PC-9 (cell line): ENCODE results near the gene C6orf163. TPM values are rescaled to one million over a fixed set of nuclear protein-coding genes. Genes with fewer than 3 reads are reported as not detected.

Experiments
- BruUV-seq: library from RNA; stranded (reverse); fragments of 400-500 nt; replicated peaks from 2 replicates; lab custom pipeline; 2021; lab: Mats Ljungman, UMichigan
- CTCF ChIA-PET: fragments of 300-600 bp; sonication (Branson Sonifier 250); formaldehyde crosslinking; loops from one replicate; lab custom pipeline; 2022; ENCODE audit warnings: antibody characterized with exemption; lab: Charles Lee
- POLR2A ChIA-PET: fragments of 300-600 bp; sonication (Branson Sonifier 250); formaldehyde crosslinking; loops from one replicate; lab custom pipeline; 2022; ENCODE audit warnings: antibody characterized with exemption; ENCODE audit not compliant: unreplicated experiment; lab: Charles Lee
- DNase-seq, 2 experiments: peaks; one replicate each; pipeline versions ENCODE4 v3.0.0 to v3.0.0-alpha.2; 2015 to 2022; ENCODE audit warnings: mixed read lengths in 1 of 2
- H2AFZ ChIP-seq: fragments of 200-600 bp; sonication (generic); 2 replicates; pipeline ENCODE4 v1.8.1; 2017; ENCODE audit warnings: antibody characterized with exemption
- H3F3A ChIP-seq: fragments of 200-600 bp; sonication (generic); 2 replicates; pipeline ENCODE4 v1.8.1; 2017; ENCODE audit warnings: antibody characterized with exemption, mild to moderate bottlenecking, low read depth; ENCODE audit not compliant: insufficient read depth
- H3K27ac ChIP-seq: fragments of 200-600 bp; sonication (generic); 2 replicates; pipeline ENCODE4 v1.6.1; 2016; ENCODE audit warnings: mixed run types
- H3K27me3 ChIP-seq: fragments of 200-600 bp; sonication (generic); 2 replicates; pipeline ENCODE4 v1.6.1; 2016; ENCODE audit warnings: low read depth, mixed run types; ENCODE audit not compliant: insufficient read depth
- H3K36me3 ChIP-seq: fragments of 200-600 bp; sonication (generic); 2 replicates; pipeline ENCODE4 v1.6.1; 2016; ENCODE audit warnings: low read depth, mixed run types
- H3K4me1 ChIP-seq: fragments of 200-600 bp; sonication (generic); replicated peaks from 2 replicates; pipeline ENCODE4 v1.6.1; 2016; ENCODE audit warnings: mixed run types; ENCODE audit not compliant: insufficient read depth
- H3K4me2 ChIP-seq: fragments of 200-600 bp; sonication (generic); 2 replicates; pipeline ENCODE4 v1.6.1; 2017; ENCODE audit warnings: mixed run types
- H3K4me3 ChIP-seq: fragments of 200-600 bp; sonication (generic); 2 replicates; pipeline ENCODE4 v1.6.1; 2016; ENCODE audit warnings: mixed run types
- H3K79me2 ChIP-seq: fragments of 200-600 bp; sonication (generic); 2 replicates; pipeline ENCODE4 v1.6.1; 2017; ENCODE audit warnings: low read depth, mixed run types
- H3K9me2 ChIP-seq: fragments of 200-600 bp; sonication (generic); 2 replicates; pipeline ENCODE4 v1.8.1; 2017; ENCODE audit warnings: mild to moderate bottlenecking; ENCODE audit not compliant: insufficient read depth
- H3K9me3 ChIP-seq: fragments of 200-600 bp; sonication (generic); 2 replicates; pipeline ENCODE4 v1.8.1; 2016; ENCODE audit warnings: low read depth; ENCODE audit not compliant: insufficient read depth
- H4K20me1 ChIP-seq: fragments of 200-600 bp; sonication (generic); 2 replicates; pipeline ENCODE4 v1.8.1; 2017; ENCODE audit not compliant: insufficient read depth
- CTCF ChIP-seq: fragments of 200-600 bp; sonication (generic); conservative IDR thresholded peaks from 2 replicates; pipeline ENCODE4 v1.6.1; 2017; ENCODE audit warnings: mixed run types, antibody characterized with exemption, mild to moderate bottlenecking, moderate library complexity
- EZH2 ChIP-seq: fragments of 200-600 bp; sonication (generic); IDR thresholded peaks from 2 replicates; pipeline ENCODE4 v1.8.0; 2017; ENCODE audit warnings: antibody characterized with exemption, low read depth
- intact Hi-C: fragments of 100-400 bp; cut with micrococcal nuclease; formaldehyde crosslinking; loops from one replicate; pipeline ENCODE4 v1.10.0; 2022; ENCODE audit not compliant: unreplicated experiment
- total RNA-seq: library from RNA; stranded (reverse); gene quantifications from 2 replicates; pipeline ENCODE4 v1.2.3, GENCODE V29; 2021

C6orf163 gene
- total RNA-seq, 1 experiment from 2014 or later: 2.0 TPM

DNA sequence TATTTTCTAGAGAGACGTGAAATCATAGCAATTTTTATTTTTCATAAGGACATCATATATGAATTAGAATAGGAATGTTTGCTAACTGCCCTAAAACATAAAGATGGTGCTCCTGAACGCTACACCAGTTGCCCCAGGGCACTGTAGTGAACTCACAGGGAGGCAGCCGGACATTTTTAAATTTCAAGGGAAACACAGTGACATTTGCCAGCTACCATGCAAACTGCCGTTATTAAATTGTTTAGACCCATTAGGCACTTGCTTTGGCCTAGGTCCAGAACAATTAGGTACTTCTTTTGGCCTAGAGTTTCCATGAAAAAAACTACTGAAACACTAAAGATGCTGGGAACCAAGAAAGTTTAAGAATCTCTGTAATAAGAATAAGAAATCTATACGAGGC, 38.2 kb downstream of the C6orf163 start:
- Histone ChIP-seq H2AFZ (no peak overlapping the region), H3K4me2 (no peak overlapping the region), H3K4me1 (no peaks in the 10 kb centered on the region), H3K4me3 (no peak overlapping the region), H4K20me1 (no peaks in the 10 kb centered on the region), H3F3A (no peaks in the 10 kb centered on the region), H3K36me3 (no peaks in the 10 kb centered on the region), H3K79me2 (no peaks in the 10 kb centered on the region), H3K9me3 (no peaks in the 10 kb centered on the region), H3K27ac (no peak overlapping the region), H3K9me2 (no peaks in the 10 kb centered on the region), H3K27me3 (no peaks in the 10 kb centered on the region)
- POLR2A ChIA-PET: no interaction called here
- TF ChIP-seq CTCF: no peak
- no peak for DNase-seq
- CTCF ChIA-PET: no interaction called here
- intact Hi-C loops: no loop called here
- no TSS peak for BruUV-seq

- Histone ChIP-seq H3K4me1 (no peaks in the 10 kb centered on the region), H3K4me3 (no peak overlapping the region), H3K4me2 (no peak overlapping the region), H3K79me2 (no peaks in the 10 kb centered on the region), H2AFZ (no peak overlapping the region), H3K27ac (no peak overlapping the region), H3K9me3 (no peaks in the 10 kb centered on the region), H3K36me3 (no peaks in the 10 kb centered on the region), H3F3A (no peaks in the 10 kb centered on the region), H3K9me2 (no peaks in the 10 kb centered on the region), H4K20me1 (no peaks in the 10 kb centered on the region), H3K27me3 (no peaks in the 10 kb centered on the region)
- POLR2A ChIA-PET: no interaction called here
- CTCF ChIA-PET: interaction anchor here (0.6 kb wide), 1 partner anchor 190 kb away, joined by 3 read pairs; no protein-coding TSS in a partner anchor
- BruUV-seq: no TSS peak
- DNase-seq: no peak
- intact Hi-C loops: no loop called here
- TF ChIP-seq CTCF: no peak
- TF ChIP-seq EZH2: no peak
Observed at GRCh38 chr6:87384038-87384437, 39.4 kb downstream of the C6orf163 start.

GRCh38 chr6:87384449-87384848, 39.8 kb downstream of the C6orf163 start:
- DNase-seq: no peak
- Histone ChIP-seq H3K27ac (no peak overlapping the region), H3K4me1 (no peaks in the 10 kb centered on the region), H3K9me3 (no peaks in the 10 kb centered on the region), H3K79me2 (no peaks in the 10 kb centered on the region), H3K9me2 (no peaks in the 10 kb centered on the region), H3K4me3 (no peak overlapping the region), H4K20me1 (no peaks in the 10 kb centered on the region), H3K27me3 (no peaks in the 10 kb centered on the region), H2AFZ (no peak overlapping the region), H3F3A (no peaks in the 10 kb centered on the region), H3K4me2 (no peak overlapping the region), H3K36me3 (no peaks in the 10 kb centered on the region)
- TF ChIP-seq EZH2 (no peak), CTCF (no peak)
- BruUV-seq: no TSS peak
- intact Hi-C loops: no loop called here
- ChIA-PET POLR2A (interaction anchor here (0.7 kb wide), 1 partner anchor 524 kb away, joined by 4 read pairs; no protein-coding TSS in a partner anchor), CTCF (interaction anchor here (0.6 kb wide), 1 partner anchor 189 kb away, joined by 3 read pairs; no protein-coding TSS in a partner anchor)
